SJCRH30 (cell line): ENCODE results near the gene FAM229B. TPM values are rescaled to one million over a fixed set of nuclear protein-coding genes. Genes with fewer than 3 reads are reported as not detected.
"Not testable (repeated sequence)": the region's sequence is repeated elsewhere in the genome, so short reads cannot be mapped to it uniquely, and the experiment has no call there.

Experiments used
- DNase-seq, 2 experiments: peaks; one replicate each; pipeline ENCODE4 v3.0.0-alpha.2; 2015 to 2020
- H3K27ac ChIP-seq: fragments of 250-450 bp; sonication (Bioruptor Pico); 2 replicates; pipeline ENCODE4 v1.5.1; 2020; ENCODE audit warnings: mild to moderate bottlenecking, moderate library complexity
- H3K27me3 ChIP-seq: fragments of 250-450 bp; sonication (Bioruptor Pico); 2 replicates; pipeline ENCODE4 v1.5.1; 2020; ENCODE audit warnings: mild to moderate bottlenecking, moderate library complexity
- H3K36me3 ChIP-seq: fragments of 250-450 bp; sonication (Bioruptor Pico); 2 replicates; pipeline ENCODE4 v1.5.1; 2020; ENCODE audit warnings: mild to moderate bottlenecking, moderate library complexity
- H3K4me1 ChIP-seq: fragments of 250-450 bp; sonication (Bioruptor Pico); 2 replicates; pipeline ENCODE4 v1.5.1; 2020; ENCODE audit warnings: mild to moderate bottlenecking, moderate library complexity
- H3K4me3 ChIP-seq: fragments of 250-450 bp; sonication (Bioruptor Pico); 2 replicates; pipeline ENCODE4 v1.5.1; 2020; ENCODE audit warnings: mild to moderate bottlenecking, moderate library complexity
- H3K9me3 ChIP-seq: fragments of 250-450 bp; sonication (Bioruptor Pico); replicated peaks from 2 replicates; pipeline ENCODE4 v1.5.1; 2020; ENCODE audit warnings: mild to moderate bottlenecking, moderate library complexity
- total RNA-seq: library from RNA; depleted of rRNA; stranded (reverse); fragments of >200 nt; shearing (Covaris generic); gene quantifications from 2 replicates; pipeline ENCODE4 v1.2.3, GENCODE V29; 2014

The FAM229B gene
- total RNA-seq, 1 experiment from 2014 or later: 53.4 TPM

DNA sequence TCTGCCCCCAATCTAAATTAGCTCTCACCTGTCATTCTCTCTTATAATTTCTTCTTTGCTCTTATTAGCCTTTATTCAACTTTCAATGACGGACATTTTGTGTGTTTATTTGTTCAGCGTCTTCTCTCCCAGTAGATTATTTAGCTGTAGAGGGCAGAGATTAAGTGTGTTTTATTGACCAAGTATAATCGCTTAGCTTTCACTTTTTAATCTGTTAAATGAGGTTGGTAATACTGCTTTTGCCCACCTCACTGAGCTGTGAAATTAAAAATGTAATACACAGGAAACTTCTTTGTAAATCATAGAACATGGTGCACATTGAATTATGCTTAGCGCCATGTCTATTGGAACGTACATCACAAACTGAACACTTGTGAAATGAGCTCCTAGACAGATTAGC is 37.0 kb upstream of the FAM229B start:
- Histone ChIP-seq H3K36me3 (no peaks in the 10 kb centered on the region), H3K4me1 (no peaks in the 10 kb centered on the region; the same call in 1 of the 2 replicates), H3K9me3 (no peaks in the 10 kb centered on the region), H3K27ac (no peak overlapping the region), H3K4me3 (no peak overlapping the region), H3K27me3 (no peaks in the 10 kb centered on the region)
- DNase-seq: no peak

GRCh38 chr6:112051251-112051740 is 36.1 kb upstream of the FAM229B start:
- not testable (repeated sequence) for H3K9me3 ChIP-seq, H3K27ac ChIP-seq, H3K27me3 ChIP-seq, H3K36me3 ChIP-seq, DNase-seq, H3K4me1 ChIP-seq, H3K4me3 ChIP-seq

GRCh38 chr6:112054001-112054400 is 33.4 kb upstream of the FAM229B start, which contains the start of gene CCN6:
Gene CCN6 (plus strand): TSS chr6:112054104. CDS start chr6:112054358, 254 bp downstream.
- Histone ChIP-seq H3K36me3 (no peaks in the 10 kb centered on the region), H3K27ac (no peak within 1 kb of the TSS), H3K9me3 (no peaks in the 10 kb centered on the region), H3K4me1 (no peaks in the 10 kb centered on the region), H3K27me3 (no peaks in the 10 kb centered on the region), H3K4me3 (no peak within 1 kb of the TSS)
- no peak for DNase-seq

GRCh38 chr6:112054555-112055190 is 32.7 kb upstream of the FAM229B start:
- no peaks in the 10 kb centered on the region for H3K27me3 ChIP-seq
- no peaks in the 10 kb centered on the region for H3K9me3 ChIP-seq
- no peak for DNase-seq
- H3K36me3 ChIP-seq: no peaks in the 10 kb centered on the region
- H3K4me3 ChIP-seq: no peak overlapping the region
- H3K4me1 ChIP-seq: no peaks in the 10 kb centered on the region
- H3K27ac ChIP-seq: no peak overlapping the region

DNA sequence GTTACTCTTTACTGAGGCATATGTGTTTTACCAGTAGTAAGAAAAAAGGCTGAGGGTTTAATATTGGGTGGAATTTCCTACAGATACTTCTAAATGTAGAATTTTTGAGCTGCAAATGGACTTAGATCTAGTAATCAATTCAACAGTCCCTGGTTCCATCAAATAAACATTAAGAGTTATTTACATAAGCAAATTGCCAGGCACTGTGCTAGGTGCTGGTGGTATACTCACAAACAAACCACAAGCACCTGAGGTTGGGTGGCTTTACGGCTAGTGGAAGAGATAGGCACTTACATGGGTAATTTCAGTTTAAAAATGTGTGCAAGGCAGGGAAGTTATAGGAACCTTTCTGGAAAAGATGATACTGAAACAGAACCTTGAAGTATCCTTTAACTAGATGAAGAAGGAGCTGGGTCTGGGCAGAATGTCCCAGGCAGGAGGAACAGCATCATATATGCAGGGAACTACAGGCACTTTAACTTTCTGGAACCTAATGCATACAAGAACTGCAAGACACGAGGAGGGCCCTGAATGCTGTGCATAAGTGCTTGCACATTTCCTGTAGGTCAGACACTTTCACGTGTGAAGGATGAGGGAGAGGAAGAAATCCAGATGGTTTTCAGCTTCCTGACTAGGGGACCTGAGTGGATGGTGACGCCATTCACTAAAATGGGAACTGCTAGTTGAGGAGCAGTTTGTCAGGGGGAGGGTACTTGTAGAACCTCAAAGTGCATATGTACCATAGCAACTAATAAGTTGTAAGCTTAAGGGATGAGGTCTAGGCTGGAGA is 29.0 kb upstream of the FAM229B start:
- DNase-seq: no peak
- no peaks in the 10 kb centered on the region for H3K27me3 ChIP-seq
- H3K27ac ChIP-seq: no peak overlapping the region
- H3K4me1 ChIP-seq: no peaks in the 10 kb centered on the region
- H3K36me3 ChIP-seq: no peaks in the 10 kb centered on the region
- H3K4me3 ChIP-seq: no peak overlapping the region
- H3K9me3 ChIP-seq: no peaks in the 10 kb centered on the region

GRCh38 chr6:112061605-112062004 is 25.8 kb upstream of the FAM229B start:
- DNase-seq: no peak
- H3K36me3 ChIP-seq: no peaks in the 10 kb centered on the region
- no peaks in the 10 kb centered on the region for H3K9me3 ChIP-seq
- H3K4me3 ChIP-seq: no peak overlapping the region
- H3K27me3 ChIP-seq: no peaks in the 10 kb centered on the region
- peaks cover 4% of the 10 kb centered on the region for H3K4me1 ChIP-seq
- H3K27ac ChIP-seq: no peak overlapping the region

GRCh38 chr6:112062966-112063365 is 24.4 kb upstream of the FAM229B start:
- peaks cover 10% of the 10 kb centered on the region for H3K4me1 ChIP-seq
- H3K27me3 ChIP-seq: no peaks in the 10 kb centered on the region
- no peak overlapping the region for H3K4me3 ChIP-seq
- no peaks in the 10 kb centered on the region for H3K36me3 ChIP-seq
- no peaks in the 10 kb centered on the region for H3K9me3 ChIP-seq
- DNase-seq: no peak
- H3K27ac ChIP-seq: no peak overlapping the region

- Histone ChIP-seq H3K9me3 (no peaks in the 10 kb centered on the region), H3K4me1 (peaks cover 10% of the 10 kb centered on the region), H3K36me3 (peaks cover 12% of the 10 kb centered on the region; the same call in 1 of the 2 replicates), H3K27ac (no peak overlapping the region), H3K27me3 (no peaks in the 10 kb centered on the region), H3K4me3 (no peak overlapping the region)
- DNase-seq: no peak
Observed at GRCh38 chr6:112065426-112065986, 21.9 kb upstream of the FAM229B start.

DNA sequence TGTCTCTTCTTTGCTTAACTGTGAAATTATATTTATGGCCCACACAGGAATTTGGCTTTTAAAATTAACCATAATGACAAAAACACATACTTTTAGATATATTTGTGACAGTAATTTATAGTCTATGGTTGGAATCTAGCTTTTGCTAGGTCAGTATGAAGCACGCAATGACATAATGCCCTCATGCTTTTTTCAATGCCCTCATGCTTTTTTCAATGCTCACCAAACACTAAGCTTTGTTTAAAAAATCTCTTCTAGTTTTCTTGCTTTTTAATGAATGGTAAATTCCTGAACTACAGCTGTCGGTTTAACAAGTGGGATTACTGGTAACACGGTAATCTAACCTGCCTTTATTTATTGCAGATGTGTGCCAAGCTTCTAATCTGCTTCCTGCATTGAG is 20.8 kb upstream of the FAM229B start:
- Histone ChIP-seq H3K9me3 (no peaks in the 10 kb centered on the region), H3K36me3 (peaks cover 23% of the 10 kb centered on the region), H3K4me3 (no peak overlapping the region), H3K27ac (no peak overlapping the region), H3K4me1 (peaks cover 10% of the 10 kb centered on the region), H3K27me3 (no peaks in the 10 kb centered on the region)
- peak in 1 of 2 experiments; percentile 15 for DNase-seq

- Histone ChIP-seq H3K36me3 (peaks cover 54% of the 10 kb centered on the region), H3K27me3 (no peaks in the 10 kb centered on the region), H3K9me3 (no peaks in the 10 kb centered on the region), H3K27ac (no peak overlapping the region), H3K4me1 (no peaks in the 10 kb centered on the region), H3K4me3 (no peak overlapping the region)
- no peak for DNase-seq
Observed at GRCh38 chr6:112081569-112081968, 5.8 kb upstream of the FAM229B start.

DNA sequence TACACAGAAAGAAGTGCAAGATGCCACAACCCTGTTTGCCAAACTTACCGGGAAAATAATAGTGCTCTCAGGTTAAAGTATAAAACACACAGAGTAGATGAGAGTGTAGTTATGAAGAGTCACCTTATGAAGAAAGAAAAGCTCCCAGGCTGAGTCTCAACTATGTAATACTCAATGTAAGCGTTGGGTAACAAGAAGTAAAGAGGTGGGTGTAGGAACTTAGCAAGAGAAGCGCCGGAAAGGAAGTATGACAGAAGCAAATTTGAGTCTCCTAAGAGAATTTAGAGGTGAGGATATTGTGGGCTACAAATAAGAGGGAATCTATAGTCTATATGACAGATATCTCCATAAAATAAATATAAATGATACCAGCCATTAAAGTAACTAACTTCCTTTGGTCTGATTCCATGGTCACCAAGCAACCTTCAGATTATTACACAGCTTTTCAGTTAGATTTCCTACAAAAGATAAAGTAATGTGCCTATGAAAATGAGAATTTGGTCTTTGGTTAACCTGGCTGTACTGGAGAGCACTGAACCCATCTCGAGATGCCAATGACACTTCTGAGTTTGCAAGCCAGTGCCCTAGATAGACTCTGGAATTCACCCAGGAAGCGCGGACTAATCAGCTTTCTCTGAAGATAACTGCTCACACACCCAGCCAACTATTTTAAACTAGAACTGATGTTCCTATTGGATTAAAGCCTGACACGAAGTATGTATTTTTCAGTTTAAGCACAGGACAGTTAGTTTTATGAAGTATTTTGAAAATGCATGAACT is 1.9 kb upstream of the FAM229B start:
- Histone ChIP-seq H3K4me3 (no peak overlapping the region; the same call in 1 of the 2 replicates), H3K27ac (no peak overlapping the region; the same call in 1 of the 2 replicates)

GRCh38 chr6:112086744-112087135 is 651 bp upstream of the FAM229B start:
- Histone ChIP-seq H3K27me3 (no peaks in the 10 kb centered on the region), H3K36me3 (peaks cover 36% of the 10 kb centered on the region), H3K4me3 (peak overlapping the region; percentile 69), H3K27ac (peak overlapping the region; percentile 79), H3K9me3 (no peaks in the 10 kb centered on the region), H3K4me1 (no peaks in the 10 kb centered on the region)
- DNase-seq: peak; percentile 24 to 70

More for the DNA sequence above, 1.9 kb upstream of the FAM229B start:
- Histone ChIP-seq H3K27me3 (no peaks in the 10 kb centered on the region), H3K9me3 (no peaks in the 10 kb centered on the region), H3K36me3 (peaks cover 38% of the 10 kb centered on the region), H3K4me1 (no peaks in the 10 kb centered on the region)
- no peak for DNase-seq

- no peaks in the 10 kb centered on the region for H3K27me3 ChIP-seq
- no peak for DNase-seq
- no peaks in the 10 kb centered on the region for H3K4me1 ChIP-seq
- peaks cover 29% of the 10 kb centered on the region for H3K36me3 ChIP-seq
- H3K4me3 ChIP-seq: peak overlapping the region; percentile 69
- H3K9me3 ChIP-seq: no peaks in the 10 kb centered on the region
- peak overlapping the region; percentile 79 for H3K27ac ChIP-seq
Observed at GRCh38 chr6:112087916-112088315, 525 bp downstream of the FAM229B start.

- Histone ChIP-seq H3K9me3 (no peaks in the 10 kb centered on the region), H3K27me3 (no peaks in the 10 kb centered on the region), H3K4me1 (no peaks in the 10 kb centered on the region; the same call in 1 of the 2 replicates), H3K27ac (no peak overlapping the region), H3K4me3 (no peak overlapping the region), H3K36me3 (peaks cover 13% of the 10 kb centered on the region; the same call in 1 of the 2 replicates)
- no peak for DNase-seq
Observed at GRCh38 chr6:112096901-112097300, 9.5 kb downstream of the FAM229B start.
